Measurements from ENCODE around the gene OR2B2.

The OR2B2 gene

GRCh38 chr6:27889628-27890444 is 22.4 kb downstream of the OR2B2 start:
- Mint-ChIP-seq H3K4me3 (no peak overlapping the region), H3K36me3 (ENCODE audit: low read depth) (peaks cover 9% of the 10 kb centered on the region), H3K4me1 (ENCODE audit: low read depth) (peaks cover 34% of the 10 kb centered on the region), H3K9me3 (no peaks in the 10 kb centered on the region), H3K27me3 (ENCODE audit: low read depth) (peaks cover 2% of the 10 kb centered on the region), H3K27ac (no peak overlapping the region)
- DNase-seq (ENCODE audit: low spot score): no peak

DNA sequence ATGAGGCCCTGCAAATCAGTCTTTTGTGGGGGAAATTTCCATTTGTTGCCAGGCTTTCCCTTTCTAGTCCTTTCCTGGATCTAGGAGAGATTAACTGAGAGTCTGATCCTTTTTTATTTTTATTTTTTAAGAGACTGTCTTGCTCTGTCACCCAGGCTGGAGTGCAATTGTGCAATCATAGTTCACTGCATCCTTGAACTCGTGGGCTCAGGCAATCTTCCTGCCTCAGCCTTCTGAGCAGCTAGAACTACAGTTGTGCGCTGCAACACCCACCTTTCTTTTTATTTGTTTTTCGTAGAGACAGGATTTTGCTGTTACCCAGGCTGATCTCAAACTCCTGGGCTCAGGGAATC is 22.9 kb downstream of the OR2B2 start:
- peaks cover 34% of the 10 kb centered on the region for H3K4me1 Mint-ChIP-seq (ENCODE audit: low read depth)
- DNase-seq (ENCODE audit: low spot score): no peak
- peaks cover 9% of the 10 kb centered on the region for H3K36me3 Mint-ChIP-seq (ENCODE audit: low read depth)
- H3K9me3 Mint-ChIP-seq: no peaks in the 10 kb centered on the region
- peaks cover 4% of the 10 kb centered on the region for H3K27me3 Mint-ChIP-seq (ENCODE audit: low read depth)
- H3K4me3 Mint-ChIP-seq: no peak overlapping the region
- H3K27ac Mint-ChIP-seq: no peak overlapping the region

- Mint-ChIP-seq H3K27ac (peak overlapping the region; percentile 62), H3K4me3 (peak overlapping the region; percentile 40), H3K27me3 (ENCODE audit: low read depth) (peaks cover 4% of the 10 kb centered on the region), H3K4me1 (ENCODE audit: low read depth) (peaks cover 34% of the 10 kb centered on the region), H3K9me3 (no peaks in the 10 kb centered on the region), H3K36me3 (ENCODE audit: low read depth) (peaks cover 9% of the 10 kb centered on the region)
- DNase-seq (ENCODE audit: low spot score): no peak
Observed at GRCh38 chr6:27888566-27888965, 23.6 kb downstream of the OR2B2 start.

DNA sequence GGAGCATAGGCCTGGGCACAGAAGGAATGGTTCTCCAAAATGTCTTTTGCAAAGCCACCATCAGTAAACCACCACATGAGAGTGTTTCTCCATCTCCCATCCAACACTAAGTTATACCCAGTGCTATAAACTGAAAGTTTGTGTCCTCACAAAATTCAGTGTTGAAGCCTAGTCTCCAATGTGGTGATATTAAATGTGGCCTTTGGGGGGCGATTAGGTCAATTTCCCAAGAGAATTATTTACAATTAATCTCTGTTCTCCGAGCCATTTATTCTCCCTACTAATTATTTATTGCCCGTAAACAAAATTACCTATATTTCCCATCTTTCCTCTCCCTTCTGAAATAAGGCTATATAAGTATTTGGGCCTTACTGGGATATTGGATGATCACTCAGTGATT is 26.1 kb downstream of the OR2B2 start:
- DNase-seq (ENCODE audit: low spot score): no peak
- H3K4me1 Mint-ChIP-seq (ENCODE audit: low read depth): peaks cover 24% of the 10 kb centered on the region
- H3K27ac Mint-ChIP-seq: no peak overlapping the region
- no peak overlapping the region for H3K4me3 Mint-ChIP-seq
- peaks cover 2% of the 10 kb centered on the region for H3K27me3 Mint-ChIP-seq (ENCODE audit: low read depth)
- no peaks in the 10 kb centered on the region for H3K9me3 Mint-ChIP-seq
- H3K36me3 Mint-ChIP-seq (ENCODE audit: low read depth): no peaks in the 10 kb centered on the region

DNA sequence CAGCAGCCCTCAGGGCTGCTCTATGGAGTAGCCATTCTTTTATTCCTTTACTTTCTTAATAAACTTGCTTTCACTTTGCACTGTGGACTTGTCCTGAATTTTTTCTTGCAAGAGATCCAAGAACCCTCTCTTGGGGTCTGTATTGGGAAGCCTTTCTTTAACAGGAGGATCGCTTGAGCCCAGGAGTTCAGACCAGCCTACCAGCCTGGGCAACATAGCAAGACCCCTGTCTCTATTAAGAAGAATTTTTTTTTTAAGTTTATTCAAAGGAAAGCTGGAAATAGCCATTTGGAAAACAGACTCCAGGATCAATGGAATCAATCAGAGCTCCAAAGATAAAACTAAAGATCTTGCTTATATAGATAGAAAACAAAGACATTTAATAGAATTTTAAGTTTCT is 29.1 kb downstream of the OR2B2 start:
- Mint-ChIP-seq H3K4me1 (ENCODE audit: low read depth) (peaks cover 11% of the 10 kb centered on the region), H3K27ac (no peak overlapping the region), H3K27me3 (ENCODE audit: low read depth) (peaks cover 2% of the 10 kb centered on the region), H3K9me3 (no peaks in the 10 kb centered on the region), H3K4me3 (no peak overlapping the region), H3K36me3 (ENCODE audit: low read depth) (no peaks in the 10 kb centered on the region)
- no peak for DNase-seq (ENCODE audit: low spot score)

DNA sequence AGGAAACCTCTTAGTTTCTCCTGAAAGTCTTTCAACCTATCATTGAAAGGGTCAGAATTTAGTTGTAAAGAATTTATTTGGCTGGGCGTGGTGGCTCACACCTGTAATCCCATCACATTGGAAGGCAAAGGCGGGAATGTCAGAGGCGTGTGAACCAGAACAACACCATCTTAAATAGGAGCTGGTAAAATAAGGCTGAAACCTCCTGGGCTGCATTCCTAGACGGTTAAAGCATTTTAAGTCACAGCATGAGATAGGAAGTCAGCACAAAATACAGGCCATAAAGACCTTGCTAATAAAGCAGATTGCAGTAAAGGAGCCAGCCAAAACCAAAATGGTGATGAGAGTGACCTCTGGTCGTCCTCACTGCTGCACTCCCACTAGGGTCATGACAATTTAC is 29.6 kb downstream of the OR2B2 start:
- Mint-ChIP-seq H3K4me3 (no peak overlapping the region), H3K36me3 (ENCODE audit: low read depth) (no peaks in the 10 kb centered on the region), H3K27ac (no peak overlapping the region), H3K27me3 (ENCODE audit: low read depth) (peaks cover 2% of the 10 kb centered on the region), H3K4me1 (ENCODE audit: low read depth) (peaks cover 8% of the 10 kb centered on the region), H3K9me3 (no peaks in the 10 kb centered on the region)
- no peak for DNase-seq (ENCODE audit: low spot score)

DNA sequence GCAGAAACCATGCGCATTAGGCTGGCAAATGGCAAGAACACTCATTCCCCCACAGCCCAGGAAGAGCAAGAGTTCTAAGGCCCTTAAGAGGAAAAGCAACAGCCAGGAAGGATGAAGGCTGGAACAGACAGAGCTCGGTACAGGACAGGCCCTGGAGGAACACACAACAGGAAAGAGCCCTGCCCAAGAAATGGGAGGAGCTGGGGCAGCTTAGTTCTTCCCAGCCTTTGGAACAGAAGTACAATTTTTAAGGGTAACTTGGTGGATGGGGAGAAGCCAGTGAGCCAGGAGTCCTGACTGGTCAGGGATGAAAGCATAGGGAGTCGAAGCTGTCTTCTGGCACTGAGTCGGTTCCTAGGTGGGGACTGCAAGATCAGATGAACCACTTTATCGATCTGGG is 32.4 kb downstream of the OR2B2 start:
- Mint-ChIP-seq H3K4me3 (no peak overlapping the region), H3K27me3 (ENCODE audit: low read depth) (peaks cover 2% of the 10 kb centered on the region), H3K27ac (peak overlapping the region; percentile 31), H3K9me3 (no peaks in the 10 kb centered on the region), H3K4me1 (ENCODE audit: low read depth) (peaks cover 8% of the 10 kb centered on the region), H3K36me3 (ENCODE audit: low read depth) (no peaks in the 10 kb centered on the region)
- DNase-seq (ENCODE audit: low spot score): no peak

DNA sequence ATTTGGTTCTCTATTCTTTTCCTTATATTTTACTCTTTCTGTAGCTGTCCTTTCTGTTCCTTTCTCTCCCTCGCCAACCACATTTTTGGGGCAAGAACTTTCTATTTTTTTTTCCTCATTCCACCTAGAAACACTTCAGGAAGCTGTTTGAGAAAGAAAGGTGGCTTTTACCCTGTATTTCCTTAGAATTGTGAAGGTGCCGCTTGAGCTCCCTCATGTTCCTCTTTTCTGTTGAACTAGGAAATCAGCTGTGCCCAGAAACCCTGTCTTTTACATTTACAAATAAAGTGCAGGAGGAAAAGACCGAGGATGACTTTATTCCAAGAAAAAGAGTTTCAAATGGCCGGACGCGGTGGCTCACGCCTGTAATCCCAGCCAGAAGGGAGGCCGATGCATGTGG is 38.2 kb downstream of the OR2B2 start:
- Mint-ChIP-seq H3K4me1 (ENCODE audit: low read depth) (peaks cover 38% of the 10 kb centered on the region), H3K9me3 (no peaks in the 10 kb centered on the region), H3K27ac (peak overlapping the region; percentile 99), H3K4me3 (peak overlapping the region; percentile 90), H3K27me3 (ENCODE audit: low read depth) (peaks cover 8% of the 10 kb centered on the region), H3K36me3 (ENCODE audit: low read depth) (peaks cover 3% of the 10 kb centered on the region)
- DNase-seq (ENCODE audit: low spot score): no peak

DNA sequence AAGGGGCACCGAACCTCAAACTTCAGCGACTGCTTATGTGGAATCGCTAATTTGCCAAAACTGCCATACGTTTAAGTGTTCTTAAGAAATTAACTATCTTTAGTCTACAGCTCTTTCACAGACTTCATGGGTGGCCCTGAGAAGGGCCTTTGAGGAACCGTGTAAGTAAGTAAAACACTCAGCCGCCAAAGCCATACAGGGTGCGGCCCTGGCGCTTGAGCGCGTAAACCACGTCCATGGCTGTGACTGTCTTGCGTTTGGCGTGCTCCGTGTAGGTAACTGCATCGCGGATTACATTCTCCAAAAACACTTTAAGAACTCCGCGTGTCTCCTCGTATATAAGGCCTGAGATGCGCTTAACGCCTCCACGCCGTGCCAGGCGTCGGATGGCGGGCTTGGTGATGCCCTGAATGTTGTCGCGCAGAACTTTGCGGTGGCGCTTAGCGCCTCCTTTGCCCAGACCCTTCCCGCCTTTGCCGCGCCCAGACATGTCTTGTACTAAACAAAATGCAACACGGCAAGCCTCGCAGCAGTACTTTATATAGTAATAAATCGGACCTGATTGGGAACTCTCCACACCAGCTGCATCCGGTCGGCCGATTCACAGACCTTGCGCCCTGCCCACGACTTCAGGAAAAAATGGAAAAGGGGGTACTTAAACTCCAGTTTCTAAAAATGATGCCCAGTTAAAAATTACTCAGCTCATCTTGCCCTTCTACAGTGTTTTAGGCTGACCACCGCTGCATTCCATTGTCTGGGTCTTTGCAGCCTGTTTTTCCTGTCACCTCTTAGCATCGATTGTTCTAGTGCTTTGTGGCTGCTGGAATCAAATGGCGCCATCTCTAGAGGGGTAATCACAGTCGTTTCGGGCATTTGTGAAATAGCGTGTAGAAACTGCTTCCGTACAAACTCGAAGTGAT is 38.9 kb downstream of the OR2B2 start:
- peak; percentile 83 for DNase-seq (ENCODE audit: low spot score)
- Mint-ChIP-seq H3K27me3 (ENCODE audit: low read depth) (peaks cover 8% of the 10 kb centered on the region), H3K9me3 (no peaks in the 10 kb centered on the region)

DNA sequence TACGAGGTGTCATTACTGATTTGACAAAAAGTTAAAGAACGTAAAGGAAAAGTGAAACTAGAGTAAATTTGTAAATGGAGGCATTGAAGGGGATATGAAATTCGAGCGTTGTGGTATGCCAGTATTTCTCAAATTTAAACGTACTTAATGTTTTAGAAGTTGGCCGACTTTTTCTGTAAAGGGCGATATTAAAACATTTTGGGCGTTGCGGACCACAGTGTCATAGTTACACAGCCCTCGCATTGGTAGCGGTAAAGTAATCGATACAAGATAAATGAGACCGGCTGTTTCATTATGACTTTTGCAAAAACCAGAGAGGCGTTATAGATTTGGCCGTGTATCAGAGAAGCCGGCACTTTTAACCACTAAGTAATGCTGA is 39.6 kb downstream of the OR2B2 start:
- Mint-ChIP-seq H3K9me3 (no peaks in the 10 kb centered on the region), H3K27me3 (ENCODE audit: low read depth) (peaks cover 8% of the 10 kb centered on the region), H3K4me3 (peak overlapping the region; percentile 90), H3K27ac (peak overlapping the region; percentile 99), H3K4me1 (ENCODE audit: low read depth) (peaks cover 49% of the 10 kb centered on the region), H3K36me3 (ENCODE audit: low read depth) (peaks cover 3% of the 10 kb centered on the region)
- DNase-seq (ENCODE audit: low spot score): peak; percentile 64

More for the DNA sequence above, 38.9 kb downstream of the OR2B2 start:
- Mint-ChIP-seq H3K36me3 (ENCODE audit: low read depth) (peaks cover 3% of the 10 kb centered on the region), H3K4me3 (peak overlapping the region; percentile 90), H3K27ac (peak overlapping the region; percentile 99), H3K4me1 (ENCODE audit: low read depth) (peaks cover 44% of the 10 kb centered on the region)

DNA sequence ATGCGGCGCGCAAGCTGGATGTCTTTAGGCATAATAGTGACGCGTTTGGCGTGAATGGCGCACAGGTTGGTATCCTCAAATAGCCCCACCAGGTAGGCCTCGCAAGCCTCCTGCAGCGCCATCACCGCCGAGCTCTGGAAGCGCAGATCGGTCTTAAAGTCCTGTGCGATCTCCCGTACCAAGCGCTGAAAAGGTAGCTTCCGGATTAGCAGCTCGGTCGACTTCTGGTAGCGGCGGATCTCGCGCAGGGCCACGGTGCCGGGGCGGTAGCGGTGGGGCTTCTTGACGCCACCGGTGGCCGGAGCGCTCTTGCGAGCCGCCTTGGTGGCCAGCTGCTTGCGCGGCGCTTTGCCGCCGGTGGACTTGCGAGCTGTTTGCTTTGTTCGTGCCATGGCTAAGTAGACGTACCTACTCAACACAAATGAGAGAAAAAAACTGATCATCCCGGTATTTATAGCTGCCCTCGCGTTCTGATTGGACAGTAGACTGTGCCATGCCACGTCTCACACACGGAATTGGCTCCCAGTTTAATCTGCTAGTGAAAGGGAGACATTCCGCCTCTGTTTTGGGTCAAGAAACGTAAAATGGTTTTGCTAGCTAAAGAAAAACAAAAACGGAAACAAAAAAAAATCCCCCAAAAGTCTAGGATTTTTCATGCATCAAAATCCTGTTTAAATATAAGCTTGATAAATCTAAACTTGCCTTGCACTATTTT is 40.1 kb downstream of the OR2B2 start:
- Mint-ChIP-seq H3K9me3 (no peaks in the 10 kb centered on the region), H3K27me3 (ENCODE audit: low read depth) (peaks cover 9% of the 10 kb centered on the region), H3K36me3 (ENCODE audit: low read depth) (peaks cover 3% of the 10 kb centered on the region), H3K4me1 (ENCODE audit: low read depth) (peaks cover 52% of the 10 kb centered on the region), H3K27ac (peak overlapping the region; percentile 99), H3K4me3 (peak overlapping the region; percentile 90)
- DNase-seq (ENCODE audit: low spot score): peak; percentile 86

- peaks cover 62% of the 10 kb centered on the region for H3K4me1 Mint-ChIP-seq (ENCODE audit: low read depth)
- peaks cover 21% of the 10 kb centered on the region for H3K27me3 Mint-ChIP-seq (ENCODE audit: low read depth)
- no peaks in the 10 kb centered on the region for H3K9me3 Mint-ChIP-seq
- peak overlapping the region; percentile 90 for H3K4me3 Mint-ChIP-seq
- peaks cover 3% of the 10 kb centered on the region for H3K36me3 Mint-ChIP-seq (ENCODE audit: low read depth)
- DNase-seq (ENCODE audit: low spot score): no peak
- H3K27ac Mint-ChIP-seq: peak overlapping the region; percentile 99
Observed at GRCh38 chr6:27870291-27870870, 41.8 kb downstream of the OR2B2 start.

GRCh38 chr6:27868311-27868710 is 43.9 kb downstream of the OR2B2 start:
- Mint-ChIP-seq H3K4me1 (ENCODE audit: low read depth) (peaks cover 64% of the 10 kb centered on the region), H3K4me3 (peak overlapping the region; percentile 96), H3K9me3 (no peaks in the 10 kb centered on the region), H3K27me3 (ENCODE audit: low read depth) (peaks cover 19% of the 10 kb centered on the region), H3K36me3 (ENCODE audit: low read depth) (peaks cover 3% of the 10 kb centered on the region), H3K27ac (peak overlapping the region; percentile 100)
- DNase-seq (ENCODE audit: low spot score): no peak

All from T-helper 2 cell treated with Interferon-gamma antibody and Interleukin-4, amounts not matched to agents 5 μg/mL and 100 μg/mL, for 36 hours (primary cell).